HepG2 (cell line): ENCODE measurements around the gene MFAP4.

Source experiments
- ATF2 ChIP-seq: sonication (generic); formaldehyde crosslinking; IDR thresholded peaks from 2 replicates; pipeline ENCODE4 v1.4.0; 2020; ENCODE audit warnings: missing genetic modification reagents
- FOXC1 ChIP-seq: sonication (generic); formaldehyde crosslinking; IDR thresholded peaks from 2 replicates; pipeline ENCODE4 v1.8.0; 2022; ENCODE audit warnings: mild to moderate bottlenecking, missing genetic modification reagents, borderline replicate concordance
- KLF13 ChIP-seq: sonication (generic); formaldehyde crosslinking; IDR thresholded peaks from 2 replicates; pipeline ENCODE4 v1.4.0; 2020; ENCODE audit warnings: mild to moderate bottlenecking, missing genetic modification reagents
- NAIF1 ChIP-seq: sonication (generic); formaldehyde crosslinking; IDR thresholded peaks from 2 replicates; pipeline ENCODE4 v1.5.0; 2020; ENCODE audit warnings: mild to moderate bottlenecking, missing genetic modification reagents, borderline replicate concordance
- SUZ12 ChIP-seq: fragments of 150-350 bp; IDR thresholded peaks from 2 replicates; pipeline ENCODE4 v1.6.1; 2014; ENCODE audit warnings: low read depth, low read length
- ZFX ChIP-seq: sonication (generic); formaldehyde crosslinking; IDR thresholded peaks from 2 replicates; pipeline ENCODE4 v1.4.0; 2020; ENCODE audit warnings: mild to moderate bottlenecking, low read depth, missing genetic modification reagents, moderate library complexity

DNA sequence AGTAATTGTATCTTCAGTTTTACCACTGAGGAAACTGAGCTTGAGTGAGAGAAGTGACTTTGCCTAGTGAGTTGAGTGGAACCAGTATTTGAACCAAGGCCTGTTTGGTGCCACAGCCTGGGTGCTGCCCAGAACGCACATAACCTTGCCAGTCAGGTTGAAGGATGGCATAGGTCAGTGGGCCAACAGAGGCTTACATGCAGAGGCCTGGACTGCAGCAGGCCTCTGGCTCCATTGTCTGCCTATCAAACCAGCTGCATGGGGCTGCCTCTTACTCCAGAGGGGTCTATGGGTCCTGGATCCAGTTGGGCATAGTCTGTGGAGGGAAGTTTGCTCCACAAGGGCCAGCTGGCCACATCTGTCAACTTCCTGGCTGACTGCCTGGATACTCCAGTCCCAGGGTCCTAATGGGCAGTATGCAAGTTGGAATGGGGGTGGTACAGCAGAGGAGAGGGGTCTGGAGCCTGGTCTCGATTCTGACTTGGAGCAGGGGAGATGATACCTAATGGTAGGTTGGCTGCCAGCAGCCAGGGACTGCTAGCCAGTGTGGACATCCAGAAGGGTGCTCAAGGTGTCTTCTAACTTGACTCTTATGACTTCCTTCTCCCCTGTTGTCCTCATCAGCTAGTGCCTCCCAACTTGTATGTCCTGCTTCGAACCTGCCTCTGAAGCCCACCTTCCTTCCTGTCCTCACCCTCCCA lies 12.9 kb upstream of the MFAP4 start:
- no peak for TF ChIP-seq NAIF1 (CRISPR knock-in tag)
- no peak for TF ChIP-seq ATF2 (CRISPR knock-in tag)
- TF ChIP-seq ZFX (CRISPR knock-in tag), result no peak
- no peak for TF ChIP-seq SUZ12
- TF ChIP-seq FOXC1 (CRISPR knock-in tag), result no peak
- no peak for TF ChIP-seq KLF13 (CRISPR knock-in tag)
